ENCODE data around the gene ADAMTSL3. TPM values are rescaled to one million over a fixed set of nuclear protein-coding genes. Genes with fewer than 3 reads are reported as not detected.

The ADAMTSL3 gene
- total and polyA plus RNA-seq, 2 of the 8 experiments (the other 6 are each of a cell fraction or from before 2014, with no cell fraction given): 0.35 to 1.4 TPM

GRCh38 chr15:83947156-83947555, 293.2 kb downstream of the ADAMTSL3 start:
- Histone ChIP-seq H3K9me3 (ENCODE audit: insufficient read depth in 2 of 2, low read depth in 1 of 2, low read length in 1 of 2) (no peaks in the 10 kb centered on the region), H3K4me2 (ENCODE audit: insufficient read depth in 1 of 2, low read depth in 2 of 2, low read length in 2 of 2) (no peak overlapping the region), H3K23me2 (ENCODE audit: low read depth, low read length) (no peaks in the 10 kb centered on the region), H2BK15ac (ENCODE audit: low read length) (no peak overlapping the region), H2BK12ac (ENCODE audit: low read depth, low read length) (no peak overlapping the region), H3K4me3 (ENCODE audit: extremely low read depth in 1 of 4, insufficient read depth in 2 of 4, low read depth in 3 of 4, low read length in 4 of 4) (no peak overlapping the region), H3K79me2 (ENCODE audit: control insufficient read depth in 1 of 2, insufficient read depth in 2 of 2, low read length in 2 of 2) (no peaks in the 10 kb centered on the region), H2AK5ac (ENCODE audit: low read depth, low read length) (no peak overlapping the region), H3K9ac (replicated peaks in 1 of 4; ENCODE audit: extremely low read depth in 1 of 4, low read depth in 3 of 4, low read length in 3 of 4) (no peak overlapping the region), H3K79me1 (ENCODE audit: low read depth, low read length) (no peaks in the 10 kb centered on the region), H3K27ac (ENCODE audit: low read depth, low read length) (no peak overlapping the region), H2BK5ac (ENCODE audit: low read depth, low read length) (no peak overlapping the region), H2AFZ (ENCODE audit: low read length) (no peak overlapping the region), H4K5ac (ENCODE audit: insufficient read length, low read depth, low read length) (no peak overlapping the region), H4K91ac (replicated peaks; ENCODE audit: insufficient read length, low read length) (no peak overlapping the region), H4K8ac (ENCODE audit: extremely low read depth, insufficient read depth, low read length) (no peak overlapping the region), H3K56ac (replicated peaks; ENCODE audit: insufficient read length, low read depth, low read length) (no peak overlapping the region), H3K27me3 (replicated peaks in 1 of 4; ENCODE audit: control insufficient read depth in 3 of 4, extremely low read depth in 1 of 4, insufficient read depth in 3 of 4, low read length in 3 of 4) (no peaks in the 10 kb centered on the region), H3K23ac (ENCODE audit: insufficient read length) (no peak overlapping the region), H2BK120ac (replicated peaks; ENCODE audit: low read depth, low read length) (no peak overlapping the region), H3K36me3 (ENCODE audit: control insufficient read depth in 2 of 4, insufficient read depth in 4 of 4, low read length in 3 of 4) (no peaks in the 10 kb centered on the region), H3K4ac (replicated peaks; ENCODE audit: insufficient read length, low read depth, low read length) (no peak overlapping the region), H4K20me1 (replicated peaks in 1 of 2; ENCODE audit: control insufficient read depth in 1 of 2, insufficient read depth in 2 of 2, low read length in 2 of 2) (no peaks in the 10 kb centered on the region), H2BK20ac (ENCODE audit: low read length) (no peak overlapping the region), H3K4me1 (replicated peaks in 1 of 4; ENCODE audit: control insufficient read depth in 3 of 4, insufficient read depth in 4 of 4, low read length in 3 of 4) (no peaks in the 10 kb centered on the region; a peak in 1 of 7 replicates), H3K14ac (ENCODE audit: insufficient read length) (no peak overlapping the region), H3K18ac (ENCODE audit: extremely low read depth, low read length) (no peak overlapping the region)
- TF ChIP-seq KDM1A (IDR thresholded peaks at IDR 0.05; ENCODE audit: borderline replicate concordance, low read length): no peak
- no peak for TF ChIP-seq TAF7 (optimal IDR thresholded peaks at IDR 0.05; ENCODE audit: borderline replicate concordance, low read depth, low read length)
- TF ChIP-seq CTCF (IDR thresholded peaks at IDR 0.05; ENCODE audit: control extremely low read depth in 1 of 3, insufficient read depth in 1 of 3, low read depth in 1 of 3, low read length in 3 of 3): no peak
- TF ChIP-seq EZH2 (IDR thresholded peaks at IDR 0.05; ENCODE audit: low read depth, low read length, severe bottlenecking): no peak
- TF ChIP-seq HDAC2 (IDR thresholded peaks at IDR 0.05; ENCODE audit: borderline replicate concordance in 1 of 2, low read depth in 2 of 2, low read length in 2 of 2): no peak
- no peak for TF ChIP-seq RNF2 (IDR thresholded peaks at IDR 0.05; ENCODE audit: borderline replicate concordance, low read depth, low read length, missing control alignments, poor library complexity, severe bottlenecking)
- TF ChIP-seq JUND (IDR thresholded peaks at IDR 0.05; ENCODE audit: low read length): no peak
- 93% methylated on average over 4 of the region's 4 CpGs; no CpG with 5 or more reads in 1 of the 2 experiments for WGBS, 2 experiments (ENCODE audit: extremely low coverage in 1 of 2, insufficient coverage in 1 of 2, insufficient read length in 1 of 2, insufficient replicate concordance in 2 of 2, low coverage in 1 of 2, low lambda C conversion rate in 2 of 2, missing lambda C conversion rate in 1 of 2)
- ChIA-PET CTCF (ENCODE audit: partially characterized antibody) (interaction anchor here (1.0 to 1.3 kb wide), 3 partner anchors 27 to 111 kb away, joined by 3 to 4 read pairs (median 4); no protein-coding TSS in a partner anchor), POLR2A (ENCODE audit: partially characterized antibody) (interaction anchor here (0.8 kb wide), 1 partner anchor 27 kb away, joined by 3 read pairs; no protein-coding TSS in a partner anchor)
- DNase-seq (ENCODE audit: low read depth in 1 of 2, low spot score in 2 of 2) (no peak), FAIRE-seq (no peak)
